Prostate gland (tissue), 2 donors: ENCODE results near the gene TESK2. TPM values are rescaled to one million over a fixed set of nuclear protein-coding genes. Genes with fewer than 3 reads are reported as not detected.

Experiments used
- DNase-seq: peaks from one replicate; pipeline ENCODE4 v3.0.0-alpha.2; 2019; ENCODE audit warnings: low spot score
- H3K27ac ChIP-seq, 2 donors: fragments of 200-600 bp; sonication (generic); 2 replicates each; pipeline ENCODE4 v1.5.1; 2017 to 2019
- H3K27me3 ChIP-seq: fragments of 200-600 bp; sonication (generic); replicated peaks from 2 replicates; pipeline ENCODE4 v1.5.1; 2019; ENCODE audit not compliant: insufficient read depth
- H3K36me3 ChIP-seq, 2 donors: fragments of 200-600 bp; sonication (generic); 1 replicate in 1 of 2; 2 replicates in 1 of 2; pipeline versions ENCODE4 v1.5.1 to v1.8.1; 2017 to 2019
- H3K4me1 ChIP-seq: fragments of 200-600 bp; sonication (generic); replicated peaks from 2 replicates; pipeline ENCODE4 v1.5.1; 2019
- H3K4me3 ChIP-seq, 2 donors: fragments of 200-600 bp; sonication (generic); 2 replicates each; pipeline ENCODE4 v1.5.1; 2017 to 2019
- H3K9me3 ChIP-seq: fragments of 200-600 bp; sonication (generic); 2 replicates; pipeline ENCODE4 v1.5.1; 2017
- POLR2A ChIP-seq: fragments of 450-650 bp; IDR thresholded peaks from one replicate; pipeline ENCODE4 v1.6.1; 2016; ENCODE audit warnings: antibody characterized with exemption, mild to moderate bottlenecking
- POLR2AphosphoS5 ChIP-seq: sonication (generic); formaldehyde crosslinking; IDR thresholded peaks from one replicate; pipeline ENCODE4 v1.6.1; 2017; ENCODE audit warnings: antibody characterized with exemption
- WGBS: methylation state at CpG from one replicate; pipeline ENCODE4 v1.1.5; 2018; 5-methylcytosine and 5-hydroxymethylcytosine counted together
- intact Hi-C: fragments of 100-400 bp; cut with DNase I; formaldehyde crosslinking; loops from one replicate; pipeline ENCODE4 v1.14.2; 2022
- total RNA-seq, 2 donors: library from RNA; depleted of rRNA; stranded (reverse); fragments of >200 nt; gene quantifications; one replicate each; pipeline ENCODE4 v1.1.0, GENCODE V29; 2016
- TF ChIP-seq, protein P1 (sequence below), 4 experiments: fragments of 200-600 bp in 2 of 4; fragments of 450-650 bp in 2 of 4; sonication (generic) in 2 of 4; IDR thresholded peaks; 1 replicate in 3 of 4; 2 replicates in 1 of 4; pipeline ENCODE4 v1.5.1; 2016 to 2019; ENCODE audit warnings: antibody characterized with exemption in 4 of 4, mild to moderate bottlenecking in 2 of 4, moderate library complexity in 2 of 4

TESK2 gene
- total RNA-seq, 2 donors from 2014 or later = 21.4 to 26.4 TPM

DNA sequence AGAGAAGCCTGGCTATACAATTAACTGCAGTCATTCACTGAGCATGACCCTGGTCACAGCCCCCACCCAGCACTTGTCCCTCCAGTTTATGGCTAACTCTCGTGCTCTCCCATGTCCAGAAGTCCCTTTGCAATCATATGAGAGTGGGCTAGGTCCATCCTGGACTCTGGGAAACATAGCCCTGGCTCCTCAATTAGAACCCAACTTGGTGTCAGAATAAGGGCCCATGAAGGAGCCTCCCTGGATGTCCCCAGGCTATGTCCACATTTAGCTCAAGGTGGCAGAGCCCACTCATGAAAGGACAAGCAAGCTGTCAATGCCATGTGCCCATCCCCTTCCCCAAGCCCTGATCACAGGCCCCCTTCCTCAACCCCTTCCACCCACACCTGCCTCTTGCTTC, 191.7 kb downstream of the TESK2 start:
- Histone ChIP-seq H3K27ac (no peak overlapping the region), H3K9me3 (no peaks in the 10 kb centered on the region), H3K36me3 (no peaks in the 10 kb centered on the region), H3K27me3 (no peaks in the 10 kb centered on the region), H3K4me1 (no peaks in the 10 kb centered on the region), H3K4me3 (no peak overlapping the region)
- no peak for DNase-seq
- intact Hi-C loops = no loop called here
- TF ChIP-seq POLR2A (no peak), POLR2AphosphoS5 (no peak)
- TF ChIP-seq, protein P1, sequence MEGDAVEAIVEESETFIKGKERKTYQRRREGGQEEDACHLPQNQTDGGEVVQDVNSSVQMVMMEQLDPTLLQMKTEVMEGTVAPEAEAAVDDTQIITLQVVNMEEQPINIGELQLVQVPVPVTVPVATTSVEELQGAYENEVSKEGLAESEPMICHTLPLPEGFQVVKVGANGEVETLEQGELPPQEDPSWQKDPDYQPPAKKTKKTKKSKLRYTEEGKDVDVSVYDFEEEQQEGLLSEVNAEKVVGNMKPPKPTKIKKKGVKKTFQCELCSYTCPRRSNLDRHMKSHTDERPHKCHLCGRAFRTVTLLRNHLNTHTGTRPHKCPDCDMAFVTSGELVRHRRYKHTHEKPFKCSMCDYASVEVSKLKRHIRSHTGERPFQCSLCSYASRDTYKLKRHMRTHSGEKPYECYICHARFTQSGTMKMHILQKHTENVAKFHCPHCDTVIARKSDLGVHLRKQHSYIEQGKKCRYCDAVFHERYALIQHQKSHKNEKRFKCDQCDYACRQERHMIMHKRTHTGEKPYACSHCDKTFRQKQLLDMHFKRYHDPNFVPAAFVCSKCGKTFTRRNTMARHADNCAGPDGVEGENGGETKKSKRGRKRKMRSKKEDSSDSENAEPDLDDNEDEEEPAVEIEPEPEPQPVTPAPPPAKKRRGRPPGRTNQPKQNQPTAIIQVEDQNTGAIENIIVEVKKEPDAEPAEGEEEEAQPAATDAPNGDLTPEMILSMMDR (IDR thresholded peaks at IDR 0.05) = no peak
- WGBS = 79% methylated on average over 1 of the region's 1 CpG

DNA sequence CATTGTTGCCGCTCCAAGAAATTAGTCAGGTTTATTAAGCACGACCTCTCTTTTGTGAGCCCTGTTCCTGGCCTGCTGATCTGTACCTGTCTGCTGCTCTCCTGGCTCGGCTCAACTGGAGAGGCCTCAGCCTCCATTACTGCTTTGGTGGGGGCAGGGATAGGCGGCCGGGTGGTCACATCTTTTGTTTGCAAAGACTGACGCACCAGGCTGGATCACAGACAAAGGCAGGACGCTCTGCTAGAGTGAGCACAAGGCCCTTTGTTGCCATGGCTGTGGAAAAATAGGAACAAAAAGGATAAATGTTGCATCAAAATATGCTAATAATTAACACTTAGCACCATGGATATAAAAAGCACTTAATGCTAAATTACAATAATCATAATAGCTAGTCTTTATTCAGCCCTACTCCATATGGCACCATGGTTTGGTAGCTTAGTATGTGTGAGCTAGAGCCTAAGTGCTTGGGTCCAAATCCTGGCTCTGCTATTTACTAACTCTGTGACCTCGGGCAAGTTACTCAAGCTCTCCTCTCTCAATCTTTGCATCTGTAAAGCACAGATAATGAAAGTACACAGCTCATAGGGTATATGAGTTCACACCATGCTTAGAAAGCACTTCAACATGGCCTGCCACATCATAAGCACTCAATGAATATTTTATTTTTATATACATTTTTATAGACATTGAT, 193.2 kb downstream of the TESK2 start:
- no peak overlapping the region for H3K4me3 ChIP-seq
- H3K27ac ChIP-seq = no peak overlapping the region
- H3K4me1 ChIP-seq = no peaks in the 10 kb centered on the region
- H3K27me3 ChIP-seq = no peaks in the 10 kb centered on the region
- H3K9me3 ChIP-seq = no peaks in the 10 kb centered on the region
- intact Hi-C loops = no loop called here
- H3K36me3 ChIP-seq = no peaks in the 10 kb centered on the region
- WGBS = 71% methylated on average over 8 of the region's 8 CpGs
- TF ChIP-seq, protein P1 (IDR thresholded peaks at IDR 0.05) = no peak
- no peak for TF ChIP-seq POLR2AphosphoS5
- TF ChIP-seq POLR2A = no peak
- no peak for DNase-seq

Other genes with a start within 250 kb of the TESK2 start
- gene HPDL, start 164.3 kb downstream of the TESK2 start, total RNA-seq = 1 to 10 TPM in 1 of 2 donors, under 1 TPM in 1; 0.41 to 1.5 TPM
- 10 to 100 TPM; 14.8 to 15.7 TPM for gene TOE1, start 151.0 kb downstream of the TESK2 start, total RNA-seq
- 10 to 100 TPM; 20.1 to 27.4 TPM for gene MUTYH, start 150.7 kb downstream of the TESK2 start, total RNA-seq
- gene CCDC163, start 8.9 kb upstream of the TESK2 start, total RNA-seq = 1 to 10 TPM; 1.6 to 1.7 TPM
- 1 to 10 TPM; 5.2 to 6.7 TPM for gene MMACHC, start 9.1 kb upstream of the TESK2 start, total RNA-seq
- gene PRDX1, start 30.7 kb upstream of the TESK2 start, total RNA-seq = 100 to 1,000 TPM; 210 to 335 TPM
- 100 to 1,000 TPM in 1 of 2 donors, 10 to 100 TPM in 1; 49.7 to 132 TPM for gene AKR1A1, start 59.7 kb upstream of the TESK2 start, total RNA-seq
- 100 to 1,000 TPM in 1 of 2 donors, 10 to 100 TPM in 1; 66.5 to 115 TPM for gene NASP, start 92.9 kb upstream of the TESK2 start, total RNA-seq
- gene CCDC17, start 132.9 kb upstream of the TESK2 start, total RNA-seq = 1 to 10 TPM; 1.3 to 3.8 TPM
- 100 to 1,000 TPM; 120 to 153 TPM for gene GPBP1L1, start 195.4 kb upstream of the TESK2 start, total RNA-seq
- 10 to 100 TPM; 29.6 to 32.9 TPM for gene TMEM69, start 197.0 kb upstream of the TESK2 start, total RNA-seq